Mucosa of stomach (tissue), 1 donor: ENCODE results near the gene STX4.
"Not testable (repeated sequence)": the region's sequence is repeated elsewhere in the genome, so short reads cannot be mapped to it uniquely, and the experiment has no call there.

Experiments used
- H3K27me3 ChIP-seq: one replicate; pipeline ENCODE4 v1.7.0; 2013; ENCODE audit warnings: mild to moderate bottlenecking, low read length; ENCODE audit not compliant: control insufficient read depth, insufficient read depth
- H3K36me3 ChIP-seq: one replicate; pipeline ENCODE4 v1.7.0; 2013; ENCODE audit warnings: low read length; ENCODE audit not compliant: control insufficient read depth, insufficient read depth
- H3K4me1 ChIP-seq: one replicate; pipeline ENCODE4 v1.7.0; 2013; ENCODE audit warnings: mild to moderate bottlenecking, low read length; ENCODE audit not compliant: control insufficient read depth, insufficient read depth
- H3K4me3 ChIP-seq: one replicate; pipeline ENCODE4 v1.7.0; 2013; ENCODE audit warnings: low read length
- H3K9ac ChIP-seq: one replicate; pipeline ENCODE4 v1.7.0; 2013; ENCODE audit warnings: mild to moderate bottlenecking, low read length, moderate library complexity
- H3K9me3 ChIP-seq: one replicate; pipeline ENCODE4 v1.7.0; 2013; ENCODE audit warnings: mild to moderate bottlenecking, low read length, moderate library complexity; ENCODE audit not compliant: control insufficient read depth
- donor health status: Pancreatic carcinoma.

STX4 gene

GRCh38 chr16:31011815-31012214, 21.5 kb upstream of the STX4 start:
- H3K36me3 ChIP-seq, H3K9ac ChIP-seq, H3K9me3 ChIP-seq, H3K4me1 ChIP-seq, H3K4me3 ChIP-seq: not testable (repeated sequence)
- H3K27me3 ChIP-seq, result peaks cover 42% of the 10 kb centered on the region

- peaks cover 33% of the 10 kb centered on the region for H3K27me3 ChIP-seq
- not testable (repeated sequence) for H3K9me3 ChIP-seq, H3K36me3 ChIP-seq
Measured at GRCh38 chr16:31013292-31013691, 20.1 kb upstream of the STX4 start.

GRCh38 chr16:31016018-31016417, 17.3 kb upstream of the STX4 start:
- H3K9ac ChIP-seq, result no peak overlapping the region
- H3K9me3 ChIP-seq, result no peaks in the 10 kb centered on the region
- peaks cover 11% of the 10 kb centered on the region for H3K27me3 ChIP-seq
- no peaks in the 10 kb centered on the region for H3K4me1 ChIP-seq
- no peaks in the 10 kb centered on the region for H3K36me3 ChIP-seq
- H3K4me3 ChIP-seq, result no peak overlapping the region

More at GRCh38 chr16:31013292-31013691, 20.1 kb upstream of the STX4 start:
- H3K9ac ChIP-seq, H3K4me3 ChIP-seq, H3K4me1 ChIP-seq: not testable (repeated sequence)

DNA sequence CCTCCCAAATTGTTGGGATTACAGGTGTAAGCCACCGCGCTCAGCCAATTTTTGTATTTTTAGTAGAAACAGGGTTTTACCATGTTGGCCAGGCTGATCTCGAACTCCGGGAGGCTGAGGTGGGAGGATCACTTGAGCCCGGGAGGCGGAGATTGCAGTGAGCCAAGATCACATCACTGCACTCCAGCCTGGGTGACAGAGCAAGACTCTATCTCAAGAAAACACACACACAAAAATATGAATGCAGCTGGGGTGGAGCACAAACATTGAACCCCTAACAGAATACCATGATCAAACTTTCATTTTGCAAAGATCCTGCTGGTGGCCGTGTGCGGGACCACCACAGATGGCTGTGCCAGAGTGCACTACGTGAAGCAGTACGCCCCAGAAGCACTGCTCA, 15.6 kb upstream of the STX4 start:
- not testable (repeated sequence) for H3K9me3 ChIP-seq, H3K27me3 ChIP-seq, H3K4me3 ChIP-seq, H3K9ac ChIP-seq, H3K36me3 ChIP-seq, H3K4me1 ChIP-seq

- H3K27me3 ChIP-seq, result no peaks in the 10 kb centered on the region
- no peak overlapping the region for H3K9ac ChIP-seq
- H3K9me3 ChIP-seq, result no peaks in the 10 kb centered on the region
- H3K4me3 ChIP-seq, result no peak overlapping the region
- H3K36me3 ChIP-seq, result no peaks in the 10 kb centered on the region
- no peaks in the 10 kb centered on the region for H3K4me1 ChIP-seq
Measured at GRCh38 chr16:31020536-31020935, 12.8 kb upstream of the STX4 start.

- Histone ChIP-seq H3K36me3 (no peaks in the 10 kb centered on the region), H3K9me3 (no peaks in the 10 kb centered on the region), H3K4me1 (no peaks in the 10 kb centered on the region), H3K27me3 (no peaks in the 10 kb centered on the region), H3K4me3 (no peak overlapping the region), H3K9ac (no peak overlapping the region)
Measured at GRCh38 chr16:31022544-31023251, 10.7 kb upstream of the STX4 start.

DNA sequence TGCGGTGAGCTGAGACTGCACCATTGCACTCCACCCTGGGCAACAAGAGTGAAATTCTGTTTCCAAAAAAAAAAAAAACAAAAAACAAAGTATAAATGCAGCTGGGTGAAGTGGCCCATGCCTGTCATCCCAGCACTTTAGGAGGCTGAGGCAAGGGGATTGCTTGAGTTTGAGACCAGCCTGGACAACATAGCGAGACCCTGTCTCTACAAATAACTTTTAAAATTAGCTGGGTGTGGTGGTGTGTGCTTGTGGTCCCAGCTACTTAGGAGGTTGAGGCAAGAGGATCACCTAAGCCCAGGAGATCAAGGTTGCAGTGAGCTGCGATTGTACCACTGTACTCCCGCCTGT, 10.1 kb upstream of the STX4 start:
- Histone ChIP-seq H3K4me1 (no peaks in the 10 kb centered on the region), H3K4me3 (no peak overlapping the region), H3K9ac (no peak overlapping the region), H3K27me3 (no peaks in the 10 kb centered on the region), H3K9me3 (no peaks in the 10 kb centered on the region), H3K36me3 (no peaks in the 10 kb centered on the region)

- Histone ChIP-seq H3K4me3 (no peak overlapping the region), H3K27me3 (no peaks in the 10 kb centered on the region), H3K9me3 (no peaks in the 10 kb centered on the region), H3K9ac (no peak overlapping the region), H3K36me3 (no peaks in the 10 kb centered on the region), H3K4me1 (no peaks in the 10 kb centered on the region)
Measured at GRCh38 chr16:31023627-31024226, 9.6 kb upstream of the STX4 start.

DNA sequence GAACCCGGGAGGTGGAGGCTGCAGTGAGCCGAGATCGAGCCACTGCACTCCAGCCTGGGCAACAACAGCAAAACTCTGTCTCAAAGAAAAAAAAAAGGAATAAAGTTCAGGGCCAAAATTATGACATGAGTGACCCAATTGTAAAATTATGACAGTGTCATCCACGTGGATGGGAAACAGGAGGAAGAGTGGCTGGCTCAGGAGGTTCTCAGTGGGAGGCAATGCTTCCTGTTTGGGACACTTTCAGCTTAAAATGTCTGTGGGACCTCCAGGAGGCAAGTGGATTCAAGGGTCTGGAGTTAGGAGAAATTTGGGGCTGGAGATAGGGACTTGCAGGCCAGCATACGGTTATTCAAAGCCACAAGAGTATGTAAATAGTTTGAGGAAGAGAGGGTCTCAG, 8.0 kb upstream of the STX4 start:
- no peaks in the 10 kb centered on the region for H3K36me3 ChIP-seq
- H3K9me3 ChIP-seq, result no peaks in the 10 kb centered on the region
- no peaks in the 10 kb centered on the region for H3K4me1 ChIP-seq
- H3K4me3 ChIP-seq, result no peak overlapping the region
- H3K27me3 ChIP-seq, result no peaks in the 10 kb centered on the region
- no peak overlapping the region for H3K9ac ChIP-seq

- Histone ChIP-seq H3K27me3 (no peaks in the 10 kb centered on the region), H3K4me1 (peaks cover 9% of the 10 kb centered on the region), H3K9me3 (no peaks in the 10 kb centered on the region), H3K4me3 (no peak overlapping the region), H3K36me3 (no peaks in the 10 kb centered on the region), H3K9ac (no peak overlapping the region)
Measured at GRCh38 chr16:31029272-31029671, 4.1 kb upstream of the STX4 start.

- no peak overlapping the region for H3K9ac ChIP-seq
- peaks cover 17% of the 10 kb centered on the region for H3K4me1 ChIP-seq
Measured at GRCh38 chr16:31031276-31031675, 2.1 kb upstream of the STX4 start.

DNA sequence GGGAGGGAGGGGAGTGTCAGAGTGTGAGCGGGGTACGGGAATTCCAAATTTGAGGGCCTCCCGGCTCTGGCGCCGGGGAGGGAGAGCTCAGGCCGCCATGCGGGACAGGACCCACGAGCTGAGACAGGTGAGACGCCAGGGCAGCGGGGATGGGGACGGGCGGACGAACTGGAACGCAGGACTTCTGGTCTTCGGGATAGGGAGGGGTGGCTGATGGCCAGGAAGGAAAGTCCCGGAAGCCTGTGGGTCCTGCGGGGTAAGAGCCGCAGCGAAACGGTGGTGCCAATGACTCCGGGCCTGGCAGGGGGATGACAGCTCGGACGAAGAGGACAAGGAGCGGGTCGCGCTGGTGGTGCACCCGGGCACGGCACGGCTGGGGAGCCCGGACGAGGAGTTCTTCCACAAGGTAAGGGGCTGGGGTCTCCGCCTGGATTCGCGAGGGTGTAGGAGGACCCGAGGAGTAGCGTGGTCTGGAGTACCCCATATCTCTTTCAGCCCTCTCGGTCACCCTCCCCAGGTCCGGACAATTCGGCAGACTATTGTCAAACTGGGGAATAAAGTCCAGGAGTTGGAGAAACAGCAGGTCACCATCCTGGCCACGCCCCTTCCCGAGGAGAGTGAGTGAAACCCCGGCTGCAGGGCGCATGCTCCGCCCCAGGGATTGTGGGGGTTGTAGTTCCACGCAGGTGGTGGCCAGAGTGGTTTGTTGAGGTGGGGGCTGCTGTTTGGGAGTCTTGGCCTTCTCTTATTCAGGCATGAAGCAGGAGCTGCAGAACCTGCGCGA, 543 bp downstream of the STX4 start:
- H3K4me1 ChIP-seq, result peaks cover 21% of the 10 kb centered on the region
- no peaks in the 10 kb centered on the region for H3K9me3 ChIP-seq
- no peaks in the 10 kb centered on the region for H3K27me3 ChIP-seq
- peaks cover 6% of the 10 kb centered on the region for H3K36me3 ChIP-seq
- peak overlapping the region; percentile 100 for H3K4me3 ChIP-seq
- peak overlapping the region; percentile 96 for H3K9ac ChIP-seq

More at GRCh38 chr16:31031276-31031675, 2.1 kb upstream of the STX4 start:
- H3K9me3 ChIP-seq, result no peaks in the 10 kb centered on the region
- H3K36me3 ChIP-seq, result no peaks in the 10 kb centered on the region
- no peak overlapping the region for H3K4me3 ChIP-seq
- H3K27me3 ChIP-seq, result no peaks in the 10 kb centered on the region
